Measurements from ENCODE around the gene SNX9. TPM values are rescaled to one million over a fixed set of nuclear protein-coding genes. Genes with fewer than 3 reads are reported as not detected.

SNX9 gene
- polyA plus RNA-seq, 1 donor from 2014 or later = 7.0 TPM

- Histone ChIP-seq H4K20me1 (ENCODE audit: insufficient read depth) (no peaks in the 10 kb centered on the region), H3K9ac (ENCODE audit: low read length) (no peak overlapping the region), H3F3A (ENCODE audit: insufficient read depth, low read length, poor library complexity, severe bottlenecking) (no peaks in the 10 kb centered on the region), H3K9me2 (ENCODE audit: insufficient read depth, low read length) (no peaks in the 10 kb centered on the region), H3K4me3 (ENCODE audit: low read length) (no peak overlapping the region), H3K9me3 (ENCODE audit: low read length) (no peaks in the 10 kb centered on the region), H3K27me3 (ENCODE audit: insufficient read depth, low read depth, low read length) (no peaks in the 10 kb centered on the region), H2AFZ (ENCODE audit: low read depth, low read length) (no peak overlapping the region), H3K4me2 (ENCODE audit: low read length) (no peak overlapping the region), H3K79me2 (replicated peaks; ENCODE audit: insufficient read depth, low read length) (no peaks in the 10 kb centered on the region), H3K36me3 (ENCODE audit: insufficient read depth, low read length) (no peaks in the 10 kb centered on the region), H3K27ac (ENCODE audit: low read length) (no peak overlapping the region)
- TF ChIP-seq RAD21 (conservative IDR thresholded peaks at IDR 0.05) (no peak), TAF1 (IDR thresholded peaks at IDR 0.05; ENCODE audit: low read depth) (no peak), CTCF (IDR thresholded peaks at IDR 0.05; ENCODE audit: poor library complexity, severe bottlenecking) (no peak), MXI1 (conservative IDR thresholded peaks at IDR 0.05; ENCODE audit: poor library complexity, severe bottlenecking) (no peak), EZH2 (IDR thresholded peaks at IDR 0.05; ENCODE audit: borderline replicate concordance, insufficient read depth, low read length, poor library complexity, severe bottlenecking) (no peak), SMC3 (conservative IDR thresholded peaks at IDR 0.05; ENCODE audit: poor library complexity) (no peak), EP300 (conservative IDR thresholded peaks at IDR 0.05; ENCODE audit: poor library complexity, severe bottlenecking) (no peak)
These were observed 9.9 kb upstream of the SNX9 start for GRCh38 chr6:157813191-157813590.

DNA sequence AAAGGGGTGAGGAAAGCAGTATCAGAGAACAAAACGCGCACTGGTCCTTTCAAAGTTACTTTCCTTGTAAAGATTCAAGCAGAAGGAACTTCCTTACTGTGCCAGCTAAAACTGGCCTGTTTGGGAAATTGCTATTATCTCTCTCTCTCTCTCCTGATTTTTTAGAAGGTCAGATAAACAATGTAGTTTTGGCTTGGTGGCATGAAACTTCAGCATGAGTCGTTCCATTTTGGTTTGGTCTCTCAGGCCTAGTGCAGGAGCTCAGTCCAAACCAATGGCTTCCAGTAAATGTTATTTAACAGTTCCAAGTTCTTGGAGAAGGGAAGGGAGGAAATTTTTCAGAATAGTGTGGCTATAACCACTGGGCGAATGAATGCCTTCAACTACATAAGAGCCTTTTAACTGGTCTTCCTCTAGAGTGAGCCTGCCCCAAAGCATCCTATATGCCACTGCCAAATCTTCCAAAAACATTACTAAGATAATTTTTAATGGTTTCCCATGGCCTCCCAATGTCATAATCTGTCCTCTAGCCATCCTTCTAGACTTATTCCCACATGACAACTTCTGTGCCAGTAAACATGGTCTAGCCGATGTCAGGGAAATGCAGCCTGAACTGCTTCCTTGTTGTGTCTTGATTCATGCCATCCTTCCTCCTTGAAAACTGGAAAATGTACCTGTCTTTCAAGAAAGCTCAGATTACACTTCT, 9.1 kb upstream of the SNX9 start:
- H3K9ac ChIP-seq (ENCODE audit: low read length) = no peak overlapping the region
- no peaks in the 10 kb centered on the region for H4K20me1 ChIP-seq (ENCODE audit: insufficient read depth)
- no peaks in the 10 kb centered on the region for H3K9me3 ChIP-seq (ENCODE audit: low read length)
- no peaks in the 10 kb centered on the region for H3K79me2 ChIP-seq (replicated peaks; ENCODE audit: insufficient read depth, low read length)
- no peaks in the 10 kb centered on the region for H3K36me3 ChIP-seq (ENCODE audit: insufficient read depth, low read length)
- H3K9me2 ChIP-seq (ENCODE audit: insufficient read depth, low read length) = no peaks in the 10 kb centered on the region
- H3K27ac ChIP-seq (ENCODE audit: low read length) = no peak overlapping the region
- no peak overlapping the region for H2AFZ ChIP-seq (ENCODE audit: low read depth, low read length)
- TF ChIP-seq RAD21 (conservative IDR thresholded peaks at IDR 0.05) (no peak), TAF1 (IDR thresholded peaks at IDR 0.05; ENCODE audit: low read depth) (no peak), MXI1 (conservative IDR thresholded peaks at IDR 0.05; ENCODE audit: poor library complexity, severe bottlenecking) (no peak), SMC3 (conservative IDR thresholded peaks at IDR 0.05; ENCODE audit: poor library complexity) (no peak), CTCF (IDR thresholded peaks at IDR 0.05; ENCODE audit: poor library complexity, severe bottlenecking) (no peak), REST (IDR thresholded peaks at IDR 0.05; ENCODE audit: borderline replicate concordance) (no peak), EZH2 (IDR thresholded peaks at IDR 0.05; ENCODE audit: borderline replicate concordance, insufficient read depth, low read length, poor library complexity, severe bottlenecking) (no peak), POLR2AphosphoS5 (IDR thresholded peaks at IDR 0.05) (no peak), EP300 (conservative IDR thresholded peaks at IDR 0.05; ENCODE audit: poor library complexity, severe bottlenecking) (no peak)
- H3F3A ChIP-seq (ENCODE audit: insufficient read depth, low read length, poor library complexity, severe bottlenecking) = no peaks in the 10 kb centered on the region
- no peaks in the 10 kb centered on the region for H3K27me3 ChIP-seq (ENCODE audit: insufficient read depth, low read depth, low read length)
- H3K4me3 ChIP-seq (ENCODE audit: low read length) = no peak overlapping the region
- no peak overlapping the region for H3K4me2 ChIP-seq (ENCODE audit: low read length)

Measured in neural cell (in vitro differentiated cells).